Measurements from ENCODE around the gene DLG2.
A peak's percentile ranks its signal among the peaks of the same experiment; 100 is the strongest.

DLG2 gene

DNA sequence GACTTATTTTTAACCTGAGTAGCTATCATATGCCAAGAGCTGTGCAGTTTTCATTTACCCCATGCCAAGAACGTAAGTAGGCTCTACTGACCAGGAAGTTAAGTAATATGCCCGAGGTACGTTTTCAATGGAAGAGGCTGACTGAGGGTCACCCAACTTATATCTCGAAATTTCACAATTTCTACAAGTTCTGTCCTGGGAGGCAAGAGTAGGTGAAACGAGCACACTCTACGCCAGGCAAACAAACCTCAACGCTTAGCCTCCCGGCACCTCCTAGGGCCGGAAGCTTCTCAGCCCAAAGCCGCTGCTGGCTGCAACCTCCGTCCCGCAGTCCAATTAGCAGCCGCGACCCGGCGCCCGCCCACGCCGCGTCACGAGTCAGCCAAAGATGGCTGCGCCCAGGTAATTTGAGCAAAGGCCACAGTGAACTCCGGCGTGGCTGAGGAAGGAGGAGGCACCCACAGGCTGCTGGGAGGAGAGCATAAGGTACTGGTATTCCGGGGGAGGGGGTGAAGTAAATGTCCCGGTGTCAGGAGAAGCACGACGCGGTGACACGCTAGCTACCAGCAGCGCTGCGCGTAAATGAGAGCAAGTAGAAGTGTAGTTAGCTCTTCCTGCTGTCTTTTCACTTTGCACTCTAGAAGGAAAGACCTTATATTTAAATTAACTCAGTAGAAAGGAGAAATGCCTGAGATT is 20.6 kb upstream of the DLG2 start, which contains the start of gene TMEM126A:
Gene TMEM126A, plus strand, starts transcription at position 364 of the 696 bp plus-strand sequence. CDS start 2,289 bp downstream, outside the sequence.
- no peaks in the 10 kb centered on the region for H3K9me2 ChIP-seq (replicated peaks; ENCODE audit: insufficient read depth, low read length)
- H3K9me3 ChIP-seq (replicated peaks; ENCODE audit: insufficient read depth, low read length) = no peaks in the 10 kb centered on the region
- no peaks in the 10 kb centered on the region for H4K20me1 ChIP-seq (ENCODE audit: insufficient read depth, low read length)
- peak within 1 kb of the TSS; percentile 70 for H3K9ac ChIP-seq (ENCODE audit: low read length)
- H3K4me1 ChIP-seq (ENCODE audit: low read length) = peaks cover 10% of the 10 kb centered on the region
- peak; percentile 91 for DNase-seq
- no peaks in the 10 kb centered on the region for H3K27me3 ChIP-seq (replicated peaks; ENCODE audit: insufficient read depth, low read length)
- peak within 1 kb of the TSS; percentile 62 for H3K4me2 ChIP-seq (ENCODE audit: low read depth, low read length)
- H3K36me3 ChIP-seq (replicated peaks; ENCODE audit: insufficient read depth, low read length) = no peaks in the 10 kb centered on the region
- H3F3A ChIP-seq (ENCODE audit: insufficient read depth, low read length) = peaks cover 23% of the 10 kb centered on the region
- H3K4me3 ChIP-seq (ENCODE audit: low read length) = peak within 1 kb of the TSS; percentile 66
- H3K27ac ChIP-seq (ENCODE audit: low read length) = peak within 1 kb of the TSS; percentile 73
- H2AFZ ChIP-seq (ENCODE audit: low read length) = peak within 1 kb of the TSS; percentile 56
- H3K79me2 ChIP-seq (ENCODE audit: low read length) = peaks cover 42% of the 10 kb centered on the region
- TF ChIP-seq EZH2phosphoT487 (IDR thresholded peaks at IDR 0.05; ENCODE audit: low read length) (no peak), CTCF (IDR thresholded peaks at IDR 0.05; ENCODE audit: low read length) (no peak), EZH2 (optimal IDR thresholded peaks at IDR 0.05; ENCODE audit: low read depth, low read length) (no peak)

DNA sequence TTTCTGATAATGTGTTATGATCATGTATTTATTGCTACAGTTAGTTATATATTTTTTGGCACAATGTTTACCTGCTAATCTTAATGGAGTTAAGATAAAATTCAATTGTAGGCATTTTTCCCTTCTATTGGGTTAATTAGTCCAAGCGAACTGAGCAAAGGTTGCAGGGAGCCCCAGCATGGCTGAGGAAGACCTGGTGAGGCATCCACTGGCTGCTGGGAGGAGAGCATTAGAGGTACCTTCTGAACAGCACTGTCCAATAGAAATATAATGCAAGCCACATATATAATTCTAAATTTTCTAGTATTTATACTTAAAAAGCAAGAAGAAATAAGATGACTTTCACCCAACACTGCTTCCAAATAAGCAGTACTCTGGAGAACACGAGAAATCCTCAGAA is 19.9 kb upstream of the DLG2 start:
- Histone ChIP-seq H3K4me1 (ENCODE audit: low read length) (peaks cover 10% of the 10 kb centered on the region), H3K4me2 (ENCODE audit: low read depth, low read length) (peak overlapping the region; percentile 62), H3K36me3 (replicated peaks; ENCODE audit: insufficient read depth, low read length) (no peaks in the 10 kb centered on the region), H3K27me3 (replicated peaks; ENCODE audit: insufficient read depth, low read length) (no peaks in the 10 kb centered on the region), H3F3A (ENCODE audit: insufficient read depth, low read length) (peaks cover 23% of the 10 kb centered on the region), H3K9me2 (replicated peaks; ENCODE audit: insufficient read depth, low read length) (no peaks in the 10 kb centered on the region), H3K79me2 (ENCODE audit: low read length) (peaks cover 39% of the 10 kb centered on the region), H3K27ac (ENCODE audit: low read length) (peak overlapping the region; percentile 73; the same call in 1 of the 2 replicates), H3K9ac (ENCODE audit: low read length) (peak overlapping the region; percentile 70), H3K9me3 (replicated peaks; ENCODE audit: insufficient read depth, low read length) (no peaks in the 10 kb centered on the region), H3K4me3 (ENCODE audit: low read length) (peak overlapping the region; percentile 66), H4K20me1 (ENCODE audit: insufficient read depth, low read length) (no peaks in the 10 kb centered on the region), H2AFZ (ENCODE audit: low read length) (peak overlapping the region; percentile 56)
- DNase-seq = no peak
- TF ChIP-seq EZH2phosphoT487 (IDR thresholded peaks at IDR 0.05; ENCODE audit: low read length) (no peak), EZH2 (optimal IDR thresholded peaks at IDR 0.05; ENCODE audit: low read depth, low read length) (no peak), CTCF (IDR thresholded peaks at IDR 0.05; ENCODE audit: low read length) (no peak)

DNA sequence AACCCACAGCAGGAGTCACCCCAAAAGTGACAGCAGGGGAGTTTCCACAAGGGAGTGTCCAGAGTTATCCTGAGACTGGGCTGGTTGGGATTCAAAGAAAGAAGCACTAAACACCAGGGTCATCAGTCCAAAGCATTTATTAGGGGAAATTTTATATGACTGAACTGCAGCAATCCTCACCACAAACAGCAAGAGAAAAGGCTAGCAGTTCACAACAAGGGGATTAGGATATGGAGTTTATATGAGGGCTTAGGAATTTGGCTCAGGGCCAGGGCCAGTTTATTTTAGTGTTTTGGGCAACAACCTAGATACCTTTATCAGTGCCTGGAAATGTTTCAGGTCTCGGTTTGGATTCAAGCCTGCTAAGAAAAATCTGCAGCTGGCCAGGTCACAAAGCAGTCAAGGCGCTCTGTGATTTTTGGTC is 16.1 kb upstream of the DLG2 start:
- Histone ChIP-seq H3K36me3 (replicated peaks; ENCODE audit: insufficient read depth, low read length) (no peaks in the 10 kb centered on the region), H3K4me3 (ENCODE audit: low read length) (no peak overlapping the region), H3K27ac (ENCODE audit: low read length) (no peak overlapping the region), H2AFZ (ENCODE audit: low read length) (no peak overlapping the region), H3K4me2 (ENCODE audit: low read depth, low read length) (no peak overlapping the region), H3K4me1 (ENCODE audit: low read length) (peaks cover 4% of the 10 kb centered on the region), H3F3A (ENCODE audit: insufficient read depth, low read length) (peaks cover 10% of the 10 kb centered on the region), H4K20me1 (ENCODE audit: insufficient read depth, low read length) (no peaks in the 10 kb centered on the region), H3K27me3 (replicated peaks; ENCODE audit: insufficient read depth, low read length) (no peaks in the 10 kb centered on the region), H3K9ac (ENCODE audit: low read length) (no peak overlapping the region), H3K9me2 (replicated peaks; ENCODE audit: insufficient read depth, low read length) (no peaks in the 10 kb centered on the region), H3K9me3 (replicated peaks; ENCODE audit: insufficient read depth, low read length) (no peaks in the 10 kb centered on the region), H3K79me2 (ENCODE audit: low read length) (peaks cover 7% of the 10 kb centered on the region)
- no peak for DNase-seq
- TF ChIP-seq CTCF (IDR thresholded peaks at IDR 0.05; ENCODE audit: low read length) (no peak), EZH2 (optimal IDR thresholded peaks at IDR 0.05; ENCODE audit: low read depth, low read length) (no peak), EZH2phosphoT487 (IDR thresholded peaks at IDR 0.05; ENCODE audit: low read length) (no peak)

All from MM.1S (cell line).